ENCODE data around the gene NHEJ1.
"Not testable (repeated sequence)": the region's sequence is repeated elsewhere in the genome, so short reads cannot be mapped to it uniquely, and the experiment has no call there.

NHEJ1 gene

GRCh38 chr2:219160186-219161017 lies at the start of gene NHEJ1:
TSS of gene NHEJ1 (minus strand) at chr2:219160815. CDS start at chr2:219158362, 2,453 bp downstream.
- DNase-seq, result peak; percentile 87

- DNase-seq, result no peak
Observed at GRCh38 chr2:219209236-219210195, 48.9 kb upstream of the NHEJ1 start.

GRCh38 chr2:219207884-219208740 lies 47.5 kb upstream of the NHEJ1 start:
- DNase-seq, result no peak

GRCh38 chr2:219207134-219207883 lies 46.7 kb upstream of the NHEJ1 start:
- DNase-seq, result peak; percentile 59

- DNase-seq, result peak; percentile 86
Observed at GRCh38 chr2:219206328-219207133, 45.9 kb upstream of the NHEJ1 start, which contains the start of gene ZFAND2B. TSS of gene ZFAND2B (plus strand) at chr2:219206782. CDS start at chr2:219206988, 206 bp downstream.

GRCh38 chr2:219205981-219206327 lies 45.3 kb upstream of the NHEJ1 start:
- no peak for DNase-seq

GRCh38 chr2:219205165-219205538 lies 44.5 kb upstream of the NHEJ1 start:
- DNase-seq, result no peak

GRCh38 chr2:219204425-219205164 lies 44.0 kb upstream of the NHEJ1 start:
- DNase-seq, result no peak

GRCh38 chr2:219201331-219201730 lies 40.7 kb upstream of the NHEJ1 start:
- not testable (repeated sequence) for DNase-seq

GRCh38 chr2:219200502-219201326 lies 40.1 kb upstream of the NHEJ1 start:
- DNase-seq, result not testable (repeated sequence)

- DNase-seq, result no peak
Observed at GRCh38 chr2:219199470-219200211, 39.0 kb upstream of the NHEJ1 start.

- no peak for DNase-seq
Observed at GRCh38 chr2:219198974-219199373, 38.4 kb upstream of the NHEJ1 start.

- no peak for DNase-seq
Observed at GRCh38 chr2:219197388-219197787, 36.8 kb upstream of the NHEJ1 start.

- no peak for DNase-seq
Observed at GRCh38 chr2:219186754-219187456, 26.3 kb upstream of the NHEJ1 start.

GRCh38 chr2:219184121-219184520 lies 23.5 kb upstream of the NHEJ1 start:
- DNase-seq, result no peak

- DNase-seq, result no peak
Observed at GRCh38 chr2:219183151-219183772, 22.6 kb upstream of the NHEJ1 start.

Measured in amniotic stem cell (primary cell).